GM12892 (cell line): ENCODE measurements around the gene DLG5.

Experiments used
- DNase-seq: peaks from one replicate; pipeline ENCODE4 v3.0.0; 2011; ENCODE audit not compliant: insufficient read length
- FAIRE-seq: peaks from 2 replicates; lab custom pipeline; 2011; peaks lifted over from hg19 to GRCh38; lab: Jason Lieb, UNC
- POLR2A ChIP-seq: IDR thresholded peaks from 2 replicates; pipeline ENCODE4 v1.6.1; 2011; ENCODE audit warnings: low read depth, low read length, control low read depth
- POLR2AphosphoS5 ChIP-seq: IDR thresholded peaks from 2 replicates; pipeline ENCODE4 v1.6.1; 2011; ENCODE audit warnings: low read depth, low read length, control low read depth
- TAF1 ChIP-seq: IDR thresholded peaks from 2 replicates; pipeline ENCODE4 v1.6.1; 2011; ENCODE audit warnings: low read depth, mild to moderate bottlenecking, control low read depth, low read length, borderline replicate concordance

The DLG5 gene

DNA sequence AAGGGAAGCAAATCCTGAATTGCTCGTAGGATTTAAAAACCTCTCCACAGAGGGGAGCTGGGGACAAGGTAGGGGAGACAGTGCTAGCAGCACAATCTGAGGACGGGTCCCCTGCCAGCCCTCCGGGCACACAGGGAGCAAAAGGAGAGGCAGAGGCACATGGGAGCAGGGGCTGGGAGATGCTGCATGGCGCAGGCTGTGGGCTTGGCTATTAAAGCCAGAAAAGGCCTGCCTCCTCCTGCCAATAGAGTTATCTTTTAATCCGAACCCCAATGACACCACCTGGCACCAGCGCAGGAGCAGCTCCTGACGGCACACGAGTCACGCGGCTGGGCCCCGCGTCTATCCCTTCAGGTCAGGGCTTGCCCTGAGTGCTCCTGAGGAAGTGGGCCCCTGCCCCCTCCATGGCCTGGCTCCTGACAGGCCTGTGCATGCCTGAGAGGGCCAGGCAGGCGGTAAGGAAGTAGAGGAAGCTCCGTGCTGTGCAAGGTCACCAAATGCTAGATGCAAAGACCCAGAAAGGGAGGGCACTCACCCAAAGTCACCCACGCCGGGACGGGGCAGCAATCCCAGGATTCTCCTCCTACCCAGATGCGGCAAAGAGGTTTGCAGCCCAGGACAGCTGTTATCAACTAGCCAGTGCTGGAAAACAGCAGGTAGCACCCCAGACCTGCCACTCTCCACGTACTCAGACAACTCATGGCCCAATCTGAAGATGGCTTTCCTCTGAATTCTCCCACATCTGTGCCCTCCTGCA is 28.1 kb downstream of the DLG5 start:
- TF ChIP-seq POLR2AphosphoS5 = no peak
- no peak for TF ChIP-seq POLR2A
- TF ChIP-seq TAF1 = no peak
- no peak for FAIRE-seq
- no peak for DNase-seq

DNA sequence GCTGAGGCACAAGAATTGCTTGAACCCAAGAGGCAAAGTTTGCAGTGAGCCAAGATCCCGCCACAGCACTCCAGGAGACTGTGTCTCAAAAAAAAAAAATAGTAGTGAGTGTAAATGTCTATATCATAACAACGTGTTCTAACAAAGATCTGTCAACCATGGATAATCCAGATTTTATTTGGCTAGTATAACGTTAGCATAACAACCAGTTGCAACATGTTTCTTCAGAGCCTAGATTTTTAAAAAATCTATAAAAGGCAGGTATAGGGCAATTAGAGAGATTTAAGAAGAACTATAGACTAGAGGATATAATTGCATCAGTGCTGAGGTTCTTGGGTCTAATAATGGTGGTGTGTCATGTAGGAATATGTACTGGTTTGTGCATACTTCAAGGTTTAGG is 30.5 kb downstream of the DLG5 start:
- no peak for DNase-seq
- TF ChIP-seq TAF1 (no peak), POLR2AphosphoS5 (no peak), POLR2A (no peak)
- no peak for FAIRE-seq

DNA sequence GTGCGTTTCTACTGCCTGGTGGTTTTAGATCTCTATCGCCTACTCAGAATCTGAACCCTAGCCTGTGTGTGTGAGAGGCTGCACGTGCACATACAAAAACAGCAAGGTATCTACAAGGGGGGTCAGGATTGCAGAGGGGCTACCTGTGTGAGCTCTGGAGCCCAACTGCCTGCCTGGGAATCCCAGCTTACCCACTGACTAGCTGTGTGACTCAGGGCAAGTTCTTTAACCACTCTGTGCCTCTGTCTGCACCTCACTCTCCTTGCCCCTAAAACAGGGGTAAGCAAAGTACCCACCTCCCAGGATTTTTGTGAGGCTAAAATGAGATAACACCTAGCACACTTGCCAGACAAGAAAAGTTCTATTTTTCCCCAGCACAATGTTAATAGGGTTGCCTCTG is 32.5 kb downstream of the DLG5 start:
- peak; percentile 21 for FAIRE-seq
- no peak for DNase-seq
- TF ChIP-seq POLR2A (no peak), POLR2AphosphoS5 (no peak), TAF1 (no peak)

DNA sequence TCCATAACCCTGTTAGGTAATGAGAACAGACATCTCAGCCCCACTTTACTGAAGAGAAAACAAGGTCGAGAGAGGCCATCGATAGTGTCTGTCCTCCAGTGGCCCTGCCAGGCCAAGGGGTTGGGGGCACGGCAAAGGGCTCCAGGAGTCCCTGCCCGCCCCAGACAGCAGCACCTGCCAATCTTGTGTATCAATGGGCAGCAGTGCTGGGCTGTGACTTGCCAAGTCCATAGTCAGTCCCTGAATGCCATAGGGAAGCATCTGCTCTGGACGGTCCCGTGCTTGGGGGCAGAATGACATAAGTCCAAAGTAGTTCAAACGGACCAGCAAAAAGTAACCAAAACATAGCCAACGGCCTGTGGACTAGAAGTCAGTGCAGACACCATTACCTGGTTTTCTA is 33.2 kb downstream of the DLG5 start:
- FAIRE-seq (no peak), DNase-seq (no peak)
- TF ChIP-seq POLR2A = no peak
- TF ChIP-seq POLR2AphosphoS5 = no peak
- no peak for TF ChIP-seq TAF1

DNA sequence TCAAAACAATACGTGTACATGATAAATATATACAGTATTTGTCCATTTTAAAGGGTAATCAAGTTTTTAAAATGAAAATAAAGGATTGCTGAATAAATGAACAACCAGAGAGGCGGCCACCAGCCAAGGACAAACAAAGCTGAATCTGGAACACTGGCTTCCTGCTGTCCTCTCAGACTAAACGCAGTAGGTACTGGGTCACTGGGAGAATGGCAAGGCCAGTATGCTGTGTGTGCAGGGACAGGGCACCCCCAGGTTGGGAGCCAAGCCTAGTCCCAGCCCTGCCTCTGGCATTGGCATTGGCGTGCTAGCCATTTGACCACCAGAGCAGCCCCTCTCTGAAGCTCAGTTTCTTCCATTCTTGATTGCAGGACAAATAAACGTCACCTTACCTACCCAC is 33.8 kb downstream of the DLG5 start:
- TF ChIP-seq POLR2A = no peak
- TF ChIP-seq TAF1 = no peak
- TF ChIP-seq POLR2AphosphoS5 = no peak
- DNase-seq (no peak), FAIRE-seq (no peak)

DNA sequence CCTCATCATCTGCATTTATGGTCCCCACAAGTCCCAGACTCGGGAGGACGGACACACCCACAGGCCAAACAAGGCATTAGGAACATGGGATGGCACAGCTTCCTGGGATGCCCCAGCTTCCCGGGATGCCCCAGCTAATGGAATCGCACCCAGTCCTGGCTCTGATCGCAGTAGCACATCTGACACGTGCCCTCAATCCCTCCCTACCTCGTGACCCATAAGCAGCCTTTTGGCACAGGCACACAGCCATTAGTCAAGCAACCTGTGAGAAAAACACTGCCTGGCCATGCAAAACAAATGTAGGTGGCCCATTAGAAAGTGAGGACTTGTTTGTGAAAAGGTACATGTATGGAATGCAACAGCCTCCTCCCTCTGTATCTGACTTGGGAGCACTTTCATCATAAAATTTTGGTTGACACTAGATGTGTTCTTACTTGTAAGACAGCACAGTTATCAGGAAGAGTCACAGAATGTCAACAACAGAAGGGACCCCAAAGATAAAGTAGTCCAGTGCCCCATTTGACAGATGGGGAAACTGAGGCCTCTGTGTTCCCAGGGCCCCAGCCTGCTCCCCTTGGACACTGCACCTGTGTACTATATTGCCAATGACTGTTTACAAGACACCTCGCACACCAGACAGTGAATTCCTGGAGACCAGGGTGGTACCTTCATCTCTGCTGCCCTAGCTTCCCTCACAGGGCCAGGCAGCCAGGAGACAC is 34.4 kb downstream of the DLG5 start:
- no peak for DNase-seq
- no peak for TF ChIP-seq TAF1
- no peak for TF ChIP-seq POLR2A
- no peak for TF ChIP-seq POLR2AphosphoS5
- FAIRE-seq = no peak

DNA sequence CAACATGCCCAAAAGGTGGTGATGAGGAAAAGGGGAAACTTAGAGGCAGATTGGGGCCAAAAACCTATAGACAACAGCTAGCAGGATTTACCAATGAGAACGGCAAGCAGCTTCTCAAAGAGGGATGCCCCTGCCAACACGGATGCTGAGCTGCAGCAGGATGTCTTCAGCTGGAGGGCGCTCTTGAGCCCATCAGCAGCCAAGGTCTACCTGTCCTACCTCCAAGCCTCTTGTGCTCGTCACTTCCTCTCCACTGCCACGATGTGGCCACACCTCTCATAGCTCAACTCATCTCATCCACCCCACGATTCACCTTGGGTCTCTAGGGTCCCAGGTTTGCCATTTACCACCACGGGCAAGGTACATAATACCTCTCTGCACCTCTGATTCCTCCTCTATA is 36.5 kb downstream of the DLG5 start:
- no peak for TF ChIP-seq POLR2AphosphoS5
- no peak for TF ChIP-seq POLR2A
- no peak for TF ChIP-seq TAF1
- no peak for DNase-seq
- FAIRE-seq = no peak

DNA sequence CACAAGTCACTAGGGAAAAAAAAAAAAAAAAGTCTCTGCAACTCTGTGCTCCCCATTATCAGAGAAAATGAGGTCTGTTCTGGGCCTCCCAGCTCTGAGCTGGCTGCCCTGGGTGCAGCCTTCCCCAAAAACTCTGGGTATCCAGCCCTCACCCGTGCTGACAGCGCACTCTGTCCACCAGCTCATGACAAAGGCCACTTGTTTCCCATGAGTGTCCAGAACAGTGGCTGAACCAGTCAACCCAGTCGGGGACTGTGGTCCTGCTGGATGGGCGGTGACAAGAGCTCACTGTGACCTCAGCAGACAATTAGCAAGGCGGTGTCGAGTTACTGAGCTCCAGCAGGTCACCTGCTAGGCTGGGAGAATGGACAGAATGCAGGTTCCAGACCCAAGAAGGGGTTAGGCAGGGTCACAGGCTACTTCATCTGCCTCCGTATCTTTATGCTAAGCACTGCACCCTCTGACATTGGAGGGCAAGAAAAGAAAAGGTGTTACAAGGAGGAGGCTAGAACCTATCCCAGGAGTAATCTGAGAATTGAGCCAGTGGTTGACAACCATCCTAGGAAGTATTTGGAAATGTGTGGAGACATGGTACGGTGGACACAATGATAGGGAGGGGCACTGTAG is 37.2 kb downstream of the DLG5 start:
- no peak for TF ChIP-seq TAF1
- no peak for TF ChIP-seq POLR2AphosphoS5
- no peak for TF ChIP-seq POLR2A
- FAIRE-seq (no peak), DNase-seq (no peak)

DNA sequence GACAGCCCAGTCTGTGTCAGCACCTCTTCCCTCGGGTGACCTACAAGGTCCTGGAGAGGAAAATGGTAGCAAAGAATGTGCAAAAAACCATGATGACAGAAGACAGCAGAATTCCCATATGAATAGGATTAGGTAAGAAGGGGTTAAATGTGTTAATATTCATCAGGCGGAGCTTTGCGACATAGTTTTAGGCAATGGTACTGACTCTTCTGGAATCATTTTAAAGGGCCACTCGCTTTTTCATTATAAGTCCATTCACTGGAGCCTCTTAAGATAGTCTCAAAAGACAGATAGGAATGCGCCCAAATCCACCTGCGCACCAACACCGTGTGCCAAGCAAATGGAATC is 38.2 kb downstream of the DLG5 start:
- FAIRE-seq (no peak), DNase-seq (no peak)
- TF ChIP-seq POLR2A (no peak), POLR2AphosphoS5 (no peak), TAF1 (no peak)

DNA sequence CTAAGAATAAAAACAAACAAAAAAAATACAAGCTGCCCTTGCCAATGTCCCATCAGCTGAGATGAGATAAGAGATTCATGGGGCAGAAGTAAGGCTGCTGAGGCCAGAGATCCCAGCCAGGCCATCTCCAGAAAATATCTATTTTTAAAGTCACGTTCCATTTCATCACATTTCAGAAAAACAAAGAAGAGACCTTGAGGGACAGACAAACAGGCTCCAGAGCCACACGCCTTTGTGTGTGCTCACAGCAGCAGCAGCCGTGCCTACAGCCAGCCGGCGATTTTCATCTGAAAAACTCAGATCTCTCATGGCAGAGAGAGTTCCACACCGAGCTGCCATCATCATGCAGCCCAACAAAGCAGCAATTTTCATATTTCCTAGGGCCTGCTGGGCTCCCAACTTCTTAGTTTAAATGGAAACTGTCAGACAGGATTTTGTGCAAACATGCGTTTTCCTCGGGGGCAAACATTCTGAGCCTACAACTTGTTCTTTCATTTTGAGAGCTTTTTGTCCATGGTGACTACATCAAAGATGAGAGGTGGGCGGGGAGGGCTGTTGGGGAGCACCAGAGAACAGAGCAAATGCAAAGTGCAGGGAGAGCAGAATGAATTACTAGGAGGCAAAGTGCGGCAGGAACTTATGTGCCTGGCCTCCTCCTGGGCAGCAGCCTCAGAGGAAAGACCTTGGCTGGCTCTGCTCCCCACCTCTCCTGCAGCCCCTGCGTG is 38.8 kb downstream of the DLG5 start:
- no peak for DNase-seq
- no peak for FAIRE-seq
- TF ChIP-seq POLR2A = no peak
- no peak for TF ChIP-seq POLR2AphosphoS5
- TF ChIP-seq TAF1 = no peak

DNA sequence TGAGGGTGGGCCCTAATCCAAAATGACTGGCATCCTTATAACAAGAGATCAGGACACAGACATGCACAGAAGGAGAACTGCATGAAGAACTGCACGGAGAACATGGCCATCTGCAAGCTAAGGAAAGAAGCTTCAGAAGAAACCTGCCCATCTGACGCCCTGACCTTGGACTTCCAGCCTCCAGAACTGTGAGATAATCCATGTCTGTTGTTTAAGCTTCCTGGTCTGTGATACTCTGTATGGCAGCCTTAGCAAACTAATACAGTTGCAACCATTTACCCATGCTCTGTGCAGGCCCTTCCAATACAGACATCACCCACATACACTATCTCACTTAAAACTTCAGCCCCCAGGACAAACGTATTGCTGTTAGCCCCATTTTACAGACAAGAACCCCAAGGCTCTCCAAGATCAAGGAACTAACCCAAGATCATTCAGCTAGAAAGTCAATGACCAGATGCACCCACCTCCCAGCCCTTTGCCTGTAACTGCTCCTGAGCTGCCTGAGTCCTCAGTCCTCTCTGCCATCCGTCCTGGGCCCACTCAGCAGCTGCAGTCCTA is 39.7 kb downstream of the DLG5 start:
- no peak for FAIRE-seq
- TF ChIP-seq POLR2AphosphoS5 (no peak), TAF1 (no peak), POLR2A (no peak)

DNA sequence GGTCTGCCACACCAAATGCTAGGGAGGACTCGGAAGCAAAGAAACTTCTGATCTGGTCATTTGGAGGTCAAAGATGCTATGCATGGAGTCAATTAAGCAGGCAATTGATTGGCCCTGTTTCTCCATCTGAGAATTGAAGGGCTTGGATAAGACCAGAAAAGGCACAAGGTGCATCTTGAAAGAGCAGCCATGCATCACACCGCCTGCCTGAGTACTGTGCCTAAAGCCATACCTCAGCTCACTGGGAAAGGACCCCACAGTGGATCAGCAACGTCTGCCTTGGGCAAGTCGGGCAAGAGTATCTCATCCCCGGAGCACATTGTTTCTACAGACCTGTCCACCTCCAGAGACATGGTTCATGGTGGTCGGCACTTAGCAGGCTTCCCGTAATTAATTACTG is 42.4 kb downstream of the DLG5 start:
- TF ChIP-seq POLR2AphosphoS5 (no peak), TAF1 (no peak), POLR2A (no peak)
- FAIRE-seq (no peak), DNase-seq (no peak)

More for the DNA sequence above, 39.7 kb downstream of the DLG5 start:
- DNase-seq = no peak
